H1 (cell line): ENCODE data around the gene UGT1A8. TPM values are rescaled to one million over a fixed set of nuclear protein-coding genes. Genes with fewer than 3 reads are reported as not detected.

Experiments used
- ATF2 ChIP-seq: IDR thresholded peaks from 2 replicates; pipeline ENCODE4 v1.6.1; 2012; ENCODE audit warnings: low read length, inconsistent platforms
- CHD1 ChIP-seq: IDR thresholded peaks from 2 replicates; pipeline ENCODE4 v1.6.1; 2012; ENCODE audit warnings: low read depth, low read length, improper control_type of control experiment
- CTBP2 ChIP-seq: IDR thresholded peaks from 2 replicates; pipeline ENCODE4 v1.7.0; 2011; ENCODE audit warnings: borderline replicate concordance, mild to moderate bottlenecking, moderate library complexity, mixed read lengths, low read length; ENCODE audit not compliant: insufficient read depth, insufficient read length
- ZNF274 ChIP-seq: IDR thresholded peaks from 2 replicates; pipeline ENCODE4 v1.7.0; 2012; ENCODE audit warnings: low read length, borderline replicate concordance; ENCODE audit errors: extremely low read depth
- polyA plus RNA-seq, 7 experiments: library from polyadenylated mRNA; depleted of rRNA in 3 of 7; stranded (reverse) in 5 of 7; unstranded in 2 of 7; fragments of >200 nt in 5 of 7; fragments of 200-250 nt in 2 of 7; gene quantifications; 1 replicate in 5 of 7; 2 replicates in 1 of 7; 4 replicates in 1 of 7; pipeline versions ENCODE4 v1.2.1 to v1.2.3, GENCODE V29; 2011 to 2013; ENCODE audit warnings: missing spikeins in 2 of 7, mixed read lengths in 2 of 7
- total RNA-seq: library from RNA; stranded (reverse); fragmentation: NEBNext Ultra II Directional; extraction: Animal tissue kit (Norgen Biotek cat#: 25700); gene quantifications from 2 replicates; pipeline ENCODE4 v1.2.1, GENCODE V29; 2021

The UGT1A8 gene
- total and polyA plus RNA-seq, 2 of the 8 experiments (the other 6 are each of a cell fraction or from before 2014, with no cell fraction given): not detected

GRCh38 chr2:233803292-233803911 lies 186.0 kb downstream of the UGT1A8 start (continued):
- no peak for TF ChIP-seq CTBP2
- no peak for TF ChIP-seq CHD1
- no peak for TF ChIP-seq ZNF274
- no peak for TF ChIP-seq ATF2
